GM18520 (cell line): Measurements from ENCODE around the gene PRKX.
"Not testable (repeated sequence)": the region's sequence is repeated elsewhere in the genome, so short reads cannot be mapped to it uniquely, and the experiment has no call there.

ENCODE experiments used
- ATAC-seq: cut with Tn5 transposase; IDR thresholded peaks from one replicate; pipeline ENCODE4 v1.9.1; 2021; ENCODE audit not compliant: unreplicated experiment

Gene PRKX

DNA sequence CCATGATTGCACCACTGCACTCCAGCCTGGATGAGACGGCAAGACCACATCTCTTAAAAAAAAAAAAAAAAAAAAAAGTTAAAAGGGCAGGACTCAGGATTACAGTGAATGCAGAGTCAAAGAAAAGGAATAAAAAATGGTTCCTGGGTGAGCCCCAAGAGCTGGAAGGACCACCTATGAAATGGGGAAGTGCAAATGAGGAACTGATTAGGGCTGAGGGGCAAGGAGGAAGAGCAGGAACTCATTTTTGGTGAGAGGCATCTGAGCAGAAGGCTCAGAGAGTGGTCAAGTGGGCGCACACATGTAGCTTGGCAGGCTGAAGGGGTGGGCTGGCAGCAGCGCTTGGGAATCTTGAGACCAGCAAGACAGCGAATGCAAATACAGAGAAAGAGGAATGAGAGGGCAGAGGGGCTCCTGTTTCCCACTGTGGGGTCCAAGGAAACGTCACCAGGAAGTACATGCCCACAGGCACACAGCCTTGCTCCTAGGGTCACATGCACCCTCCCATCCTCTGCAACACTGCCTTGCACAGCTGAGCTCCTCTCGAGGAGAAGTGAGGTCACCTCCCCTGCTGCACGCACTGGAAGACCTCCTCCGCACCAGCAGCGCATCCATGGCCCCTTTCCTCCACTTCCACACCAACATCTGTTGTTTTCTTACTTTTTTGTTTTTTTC, 49.7 kb downstream of the PRKX start:
- ATAC-seq = not testable (repeated sequence)

DNA sequence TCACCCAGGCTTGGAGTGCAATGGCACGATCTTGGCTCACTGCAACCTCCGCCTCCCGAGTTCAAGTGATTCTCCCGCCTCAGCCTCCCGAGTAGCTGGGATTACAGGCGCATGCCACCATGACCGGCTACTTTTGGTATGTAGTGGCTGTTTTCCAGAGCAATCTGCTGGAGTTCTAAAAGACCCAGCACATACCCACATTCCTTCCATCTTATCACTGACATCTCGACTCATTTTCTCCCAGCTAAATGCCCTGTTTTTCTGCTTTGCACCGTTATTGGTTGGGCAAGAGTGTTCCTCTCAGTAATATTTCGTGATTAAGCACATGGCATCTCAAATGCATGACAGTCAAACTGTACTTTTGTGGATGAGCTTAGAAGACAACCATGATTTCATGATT, 53.7 kb downstream of the PRKX start:
- no peak for ATAC-seq

DNA sequence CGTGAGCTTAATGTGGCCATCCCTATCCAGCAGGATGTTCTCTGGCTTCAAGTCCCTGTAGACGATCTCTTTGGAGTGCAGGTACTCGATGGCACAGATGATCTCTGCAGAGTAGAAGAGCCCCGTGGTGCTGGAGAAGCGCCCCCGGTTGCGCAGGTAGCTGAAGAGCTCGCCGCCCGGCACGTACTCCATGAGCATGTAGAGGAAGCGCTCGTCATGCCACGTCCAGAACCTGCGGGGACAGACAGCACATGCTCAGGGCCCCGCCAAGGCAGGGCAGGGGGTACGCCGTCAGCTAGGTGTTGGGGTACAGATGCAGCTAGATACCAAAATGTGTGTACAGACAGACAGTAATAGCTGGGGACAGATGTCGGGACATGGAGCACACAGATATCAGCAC, 58.3 kb downstream of the PRKX start:
- no peak for ATAC-seq

DNA sequence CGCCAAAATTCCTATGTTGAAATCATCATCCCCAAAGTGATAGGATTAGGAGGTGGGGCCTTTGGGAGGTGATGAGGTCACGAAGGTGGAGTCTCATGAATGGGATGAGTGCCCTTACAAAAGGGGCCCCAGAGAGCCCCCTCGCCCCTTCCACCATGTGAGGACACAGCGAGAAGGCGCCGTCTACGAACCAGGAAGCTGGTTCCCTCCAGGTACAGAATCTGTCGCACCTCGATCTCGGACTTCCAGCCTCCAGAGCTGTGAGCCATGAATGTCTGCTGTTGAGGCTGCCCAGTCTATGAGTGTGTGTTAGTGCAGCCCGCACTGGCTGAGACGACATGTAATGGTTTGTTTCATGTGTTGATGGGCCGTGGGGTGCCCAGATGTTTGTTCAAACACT, 60.3 kb downstream of the PRKX start:
- ATAC-seq = no peak

DNA sequence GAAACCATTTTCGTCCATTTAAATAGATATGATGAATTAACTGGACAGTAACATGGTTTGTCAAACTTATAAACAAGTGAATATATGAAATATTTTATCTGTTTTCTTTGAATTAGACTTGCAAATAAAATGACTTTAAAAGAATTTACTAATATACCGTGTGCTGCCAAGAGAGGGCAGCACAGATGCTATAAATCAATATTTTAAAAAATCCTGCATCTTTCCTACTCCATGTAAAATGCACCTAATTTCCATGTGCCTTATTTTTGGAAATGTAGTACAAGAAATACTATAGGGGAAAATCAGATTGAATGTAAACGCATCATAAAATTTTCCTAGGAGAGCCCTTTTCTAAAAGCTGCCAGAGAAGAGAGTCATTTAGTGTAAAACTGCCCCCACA, 62.2 kb downstream of the PRKX start:
- ATAC-seq = no peak

DNA sequence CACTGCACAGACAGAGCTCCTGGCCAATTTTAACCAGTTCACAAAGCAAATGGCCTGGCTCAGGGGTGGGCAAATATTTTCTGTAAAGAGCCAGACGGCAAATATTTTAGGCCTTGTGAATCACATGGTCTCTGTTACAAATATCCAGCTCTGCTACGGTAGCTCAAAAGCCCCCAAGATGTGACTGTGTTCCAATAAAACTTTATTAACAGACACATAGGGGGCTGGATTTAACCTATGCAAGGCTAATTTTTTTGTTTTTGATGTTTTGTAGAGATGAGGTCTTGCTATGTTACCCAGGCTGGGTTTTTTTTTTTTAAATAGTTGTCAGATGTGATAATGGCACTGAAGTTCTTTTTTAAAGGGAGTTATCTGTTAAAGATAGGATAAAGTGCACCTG, 65.4 kb downstream of the PRKX start:
- no peak for ATAC-seq

DNA sequence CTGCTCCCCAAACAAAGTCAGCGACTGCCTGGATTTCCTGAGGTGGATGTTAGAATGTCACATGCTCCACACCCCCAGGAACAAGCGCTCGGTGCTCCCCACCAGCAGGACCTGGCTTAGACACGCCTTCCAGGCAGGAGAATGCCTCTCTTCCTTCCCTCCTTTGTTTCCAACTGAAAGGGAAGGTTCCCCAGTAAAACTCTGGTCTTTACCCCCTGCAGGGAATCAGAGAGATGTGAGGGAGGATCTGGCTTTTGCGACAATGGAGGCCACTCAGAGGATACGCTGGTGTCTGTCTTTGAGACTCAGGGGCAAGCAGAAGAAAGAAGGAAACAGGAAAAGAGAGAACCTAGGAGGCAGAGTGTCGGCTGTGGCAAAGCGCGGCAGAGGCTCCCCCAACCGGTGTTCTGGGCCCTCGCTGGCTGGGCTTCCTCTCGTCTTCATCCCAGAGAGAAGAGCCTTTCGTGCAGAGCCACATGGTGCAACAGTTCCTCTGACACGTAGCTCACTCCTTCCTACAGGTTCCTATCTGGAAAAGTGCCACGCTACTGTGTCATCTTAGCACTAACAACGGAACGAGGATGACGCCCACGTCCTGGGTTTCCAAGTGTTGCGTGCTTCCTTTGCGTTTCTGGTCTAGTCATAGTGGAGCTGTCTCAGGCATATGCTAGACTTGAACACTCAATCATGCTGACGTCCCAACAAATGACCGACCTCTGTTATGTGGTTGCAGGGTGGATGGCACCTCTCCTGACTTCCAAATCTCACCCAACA, 73.4 kb downstream of the PRKX start:
- ATAC-seq = not testable (repeated sequence)

DNA sequence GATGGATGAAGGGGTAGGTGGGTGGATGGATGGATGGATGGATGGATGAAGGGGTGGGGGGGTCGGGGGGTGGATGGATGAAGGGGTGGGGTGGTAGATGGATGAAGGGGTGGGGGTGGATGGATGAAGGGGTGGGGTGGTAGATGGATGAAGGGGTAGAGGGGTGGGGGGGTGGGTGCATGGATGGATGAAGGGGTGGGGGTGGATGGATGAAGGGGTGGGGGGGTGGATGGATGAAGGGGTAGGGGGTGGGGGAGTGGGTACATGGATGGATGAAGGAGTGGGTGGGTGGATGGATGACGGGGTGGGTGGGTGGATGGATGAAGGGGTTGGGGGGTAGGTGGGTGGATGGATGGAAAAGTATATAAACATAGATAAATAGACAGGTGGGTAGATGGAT, 74.2 kb downstream of the PRKX start:
- ATAC-seq = no peak

DNA sequence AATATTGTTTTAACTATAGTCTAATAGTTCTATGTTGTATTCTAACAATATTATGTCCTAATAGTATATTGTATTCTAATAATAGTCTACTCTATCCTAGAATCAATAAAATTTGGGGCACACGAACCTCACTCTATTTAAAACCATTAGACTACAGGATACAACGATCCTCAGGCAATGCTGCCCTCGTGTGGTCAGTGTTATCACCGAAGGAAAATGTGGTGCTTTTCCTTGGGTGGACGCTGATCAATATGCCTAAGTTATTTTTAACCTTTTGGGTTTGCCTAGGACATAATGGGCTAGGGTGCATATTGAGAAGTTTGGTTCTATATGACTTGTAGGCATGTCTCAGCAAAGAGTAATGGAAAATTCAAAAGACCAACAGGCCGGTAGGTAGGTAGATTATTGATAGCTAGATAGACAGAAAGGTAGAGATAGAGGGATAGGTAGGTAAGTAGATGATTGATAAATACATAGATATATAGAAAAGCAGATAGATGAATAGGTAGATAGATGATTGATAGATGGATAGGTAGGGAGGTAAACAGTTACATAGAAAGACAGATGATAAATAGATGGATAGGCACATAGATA, 75.1 kb downstream of the PRKX start:
- ATAC-seq = no peak

DNA sequence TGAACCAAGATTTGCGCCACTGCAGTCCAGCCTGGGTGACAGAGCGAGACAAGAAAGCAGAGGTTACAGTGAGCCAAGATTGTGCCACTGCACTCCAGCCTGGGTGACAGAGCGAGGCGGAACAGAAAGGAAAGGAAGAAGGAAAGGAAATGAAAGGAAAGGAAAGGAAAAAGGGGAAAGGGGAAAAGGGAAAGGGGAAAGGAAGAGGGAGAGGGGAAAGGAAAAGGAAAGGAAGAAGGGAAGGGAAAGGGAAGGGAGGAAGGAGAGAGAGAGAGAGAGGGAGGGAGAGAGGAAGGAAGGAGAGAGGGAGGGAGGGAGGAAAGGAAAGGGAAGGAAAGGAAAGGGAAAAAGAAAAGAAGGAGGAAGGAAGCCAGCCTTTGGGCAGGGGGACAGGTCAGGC, 76.6 kb downstream of the PRKX start:
- no peak for ATAC-seq

DNA sequence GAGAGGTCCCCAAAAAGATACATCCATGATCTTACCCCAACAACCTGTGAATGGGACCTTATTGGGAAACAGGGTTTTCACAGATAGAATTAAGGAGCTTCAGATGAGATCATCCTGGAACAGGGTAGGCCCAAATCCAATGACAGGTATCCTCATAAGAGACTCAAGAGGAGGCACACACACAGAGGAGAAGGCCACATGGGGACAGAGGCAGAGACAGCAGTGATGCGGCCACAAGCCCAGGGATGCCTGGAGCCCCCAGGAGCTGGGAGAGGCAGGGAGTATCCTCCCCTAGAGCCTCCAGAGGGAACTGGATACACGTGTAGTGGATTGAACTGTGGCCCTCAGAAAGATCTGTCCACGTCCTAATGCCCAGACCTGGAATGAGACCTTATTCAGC, 82.3 kb downstream of the PRKX start:
- no peak for ATAC-seq

DNA sequence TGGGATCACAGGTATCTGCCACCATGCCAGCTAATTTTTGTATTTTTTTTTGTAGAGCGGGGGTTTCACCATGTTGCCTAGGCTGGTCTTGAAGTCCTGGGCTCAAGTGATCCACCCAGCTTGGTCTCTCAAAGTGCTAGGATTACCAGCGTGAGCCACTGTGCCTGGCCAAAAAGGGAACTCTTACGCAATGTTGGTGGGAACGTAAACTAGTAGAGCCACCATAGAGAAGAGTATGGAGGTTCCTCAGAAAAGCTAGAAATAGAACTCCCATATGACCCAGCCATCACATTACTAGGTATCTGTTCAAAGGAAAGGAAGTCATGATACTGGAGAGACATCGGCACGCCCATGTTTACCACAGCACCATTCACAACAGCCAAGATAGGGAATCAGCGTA, 85.9 kb downstream of the PRKX start:
- ATAC-seq = no peak

DNA sequence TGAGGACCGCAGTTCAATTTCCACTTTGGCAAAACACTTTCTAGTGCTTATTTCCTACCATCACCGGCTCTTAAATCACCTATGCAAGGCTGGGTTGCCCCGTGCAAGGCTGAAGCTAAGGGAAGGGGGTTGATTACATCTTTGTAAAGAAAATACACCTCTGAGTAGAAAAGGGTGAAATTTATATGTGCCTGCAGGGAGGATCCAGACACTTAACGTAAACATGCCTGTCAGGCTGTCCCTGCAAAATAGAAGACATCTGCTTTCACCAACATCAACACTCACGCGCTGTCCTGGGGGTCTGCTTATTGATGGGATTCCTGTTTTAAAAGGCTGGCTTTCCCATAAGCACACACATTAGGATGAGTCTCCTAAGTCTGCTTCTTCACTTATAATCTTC, 92.0 kb downstream of the PRKX start:
- no peak for ATAC-seq

DNA sequence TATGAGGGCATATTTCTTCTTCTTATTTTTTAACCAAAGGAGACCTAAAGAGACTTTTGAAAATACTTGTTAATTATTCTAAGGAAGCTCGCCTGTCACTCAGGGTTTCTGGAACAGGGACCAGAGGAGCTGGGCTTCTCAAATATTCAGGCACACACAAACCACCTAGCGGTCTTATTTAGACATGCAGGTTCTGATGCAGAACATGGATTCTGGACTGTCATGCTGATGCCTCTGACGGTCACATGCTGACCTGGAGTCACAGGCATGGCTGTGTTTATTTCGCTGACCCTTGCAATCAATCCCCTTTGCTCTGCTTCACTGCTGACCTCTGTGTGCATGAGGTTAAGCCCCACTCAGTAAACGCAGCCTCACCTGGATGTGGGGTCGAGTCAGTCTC, 101.7 kb downstream of the PRKX start:
- ATAC-seq = not testable (repeated sequence)

DNA sequence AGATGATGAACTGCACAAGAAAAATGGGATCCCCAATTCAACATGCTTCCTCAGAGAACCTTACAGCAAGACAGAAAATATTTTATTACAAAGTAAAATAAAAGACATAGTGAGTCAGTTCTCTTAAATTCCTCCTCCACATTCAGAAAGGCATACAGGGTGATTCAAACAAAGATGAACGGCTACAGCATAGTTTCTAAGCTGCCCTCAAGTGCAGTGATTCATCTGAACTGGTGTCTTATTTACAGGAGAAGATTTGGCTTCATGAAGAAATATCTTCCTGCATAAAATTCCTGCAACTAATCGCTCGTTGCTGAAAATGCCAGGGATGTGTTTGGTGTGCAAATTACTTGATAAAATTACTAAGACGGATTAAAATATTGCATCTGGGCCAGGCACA, 103.6 kb downstream of the PRKX start:
- no peak for ATAC-seq

DNA sequence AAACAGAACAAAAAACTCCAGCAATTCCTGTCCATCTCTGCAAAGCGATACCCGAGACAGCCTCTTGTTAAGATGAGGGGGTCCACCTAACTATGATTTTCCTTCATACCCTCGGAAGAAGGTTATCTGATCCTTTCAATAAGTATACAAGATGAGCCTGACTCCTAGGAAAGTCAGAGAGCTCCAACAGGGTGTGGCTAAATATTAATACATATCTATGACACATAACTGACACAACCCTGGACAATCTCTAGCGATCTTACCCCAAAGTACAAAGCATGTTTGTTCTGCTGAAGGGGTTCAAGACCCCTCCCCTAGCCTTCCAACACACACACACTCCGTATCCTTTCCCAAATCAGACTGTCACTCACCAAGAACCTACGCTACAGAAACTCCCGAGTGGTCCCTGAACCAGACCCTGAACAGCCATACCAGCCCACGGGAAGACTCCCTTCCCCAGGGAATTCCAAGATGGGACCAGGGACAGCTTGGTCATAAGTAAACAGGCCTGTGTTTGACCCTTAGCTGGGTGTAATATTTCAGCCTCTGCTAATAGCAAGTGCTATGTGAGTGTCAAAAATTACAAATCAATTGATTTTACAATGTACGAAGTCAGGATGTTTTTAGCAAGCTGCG, 110.3 kb downstream of the PRKX start:
- ATAC-seq = no peak

DNA sequence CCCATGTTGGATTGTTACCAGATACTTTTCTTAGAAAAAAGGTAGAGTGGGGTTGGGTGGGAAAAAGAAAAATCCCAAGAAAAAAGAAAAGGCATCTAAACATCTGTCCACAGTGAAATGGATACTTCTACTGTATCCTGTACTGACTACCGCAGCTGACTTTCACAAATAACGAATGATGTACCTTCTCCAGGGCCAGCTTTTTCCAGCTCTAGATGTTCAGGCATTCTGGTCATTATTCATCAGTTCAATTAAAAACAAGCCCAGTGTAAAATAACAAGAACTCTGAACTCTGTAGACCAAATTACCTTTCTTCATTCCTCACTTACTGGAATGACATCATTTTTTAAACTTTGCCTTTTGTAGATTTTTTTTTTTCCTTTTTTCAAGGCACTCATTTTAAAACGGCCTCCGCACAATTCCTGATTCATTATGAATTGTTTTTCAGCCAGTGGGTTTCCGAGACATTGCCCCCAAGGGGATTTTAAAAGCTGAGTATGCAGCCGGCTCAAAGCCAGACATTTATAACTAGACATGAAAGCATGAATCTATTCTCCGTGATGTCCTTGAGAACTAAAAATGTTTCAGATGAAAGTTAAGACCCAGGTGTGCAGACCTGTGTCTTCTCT, 113.5 kb downstream of the PRKX start:
- ATAC-seq = no peak

DNA sequence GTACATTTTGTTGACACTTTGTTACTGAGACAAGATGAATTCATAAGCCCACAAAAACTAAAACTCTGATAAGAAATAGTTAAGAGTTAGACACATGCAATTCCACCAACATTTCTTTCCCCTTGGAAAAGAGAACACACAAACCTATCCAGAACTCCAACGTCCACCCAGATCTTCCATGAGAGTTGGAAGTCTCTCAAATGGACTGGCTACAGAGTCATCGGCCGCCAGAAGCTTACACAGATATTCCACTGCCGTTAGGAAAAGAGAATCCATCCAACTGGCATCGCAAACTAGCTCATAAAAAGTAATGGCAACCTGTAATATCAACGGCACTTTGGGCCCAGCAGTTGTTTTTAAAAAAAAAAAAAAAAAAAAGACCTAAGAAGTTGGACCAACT, 114.7 kb downstream of the PRKX start:
- no peak for ATAC-seq

DNA sequence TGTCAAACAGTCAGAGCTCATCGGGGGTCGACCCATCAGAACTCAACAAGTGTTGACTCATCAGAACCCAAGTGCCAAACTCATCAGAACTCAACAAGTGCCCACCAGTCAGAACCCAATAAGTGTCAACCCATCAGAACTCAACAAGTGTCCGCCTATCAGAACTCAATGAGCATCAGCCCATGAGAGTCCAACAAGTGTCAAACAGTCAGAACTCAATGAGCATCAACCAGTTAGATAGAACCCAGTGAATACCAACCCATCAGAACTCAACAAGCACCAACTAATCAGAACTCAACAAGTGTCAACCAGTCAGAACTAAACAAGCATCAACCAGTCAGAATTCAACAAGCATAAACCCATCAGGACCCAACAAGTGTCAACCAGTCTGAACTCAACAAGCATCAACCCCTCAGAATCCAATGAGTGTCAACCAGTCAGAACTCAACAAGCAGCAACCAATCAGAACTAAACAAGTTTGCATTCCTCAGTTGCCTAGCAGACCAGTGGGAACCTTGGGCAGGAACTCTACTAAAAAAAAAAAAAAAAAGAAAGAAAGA, 115.3 kb downstream of the PRKX start:
- ATAC-seq = no peak

DNA sequence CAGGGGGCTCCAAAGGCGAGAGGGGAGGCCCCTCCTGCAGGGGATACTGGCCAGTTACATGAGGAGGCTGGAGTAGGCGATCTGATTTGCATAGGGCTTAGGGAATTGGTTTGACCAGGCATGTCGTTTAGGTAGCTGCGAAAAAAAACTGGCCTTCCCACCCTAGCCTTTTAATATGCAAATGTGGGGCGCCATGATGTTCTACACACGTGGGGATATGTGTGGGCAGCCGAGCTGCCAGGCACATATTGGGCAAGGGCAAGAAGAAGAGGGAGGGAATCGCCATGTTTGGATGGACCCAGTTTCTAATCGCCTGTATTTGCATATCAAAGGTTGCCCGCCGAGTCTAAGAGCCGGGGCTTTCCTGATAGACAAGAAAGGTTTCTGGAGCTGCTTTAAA, 121.3 kb downstream of the PRKX start:
- ATAC-seq = no peak

DNA sequence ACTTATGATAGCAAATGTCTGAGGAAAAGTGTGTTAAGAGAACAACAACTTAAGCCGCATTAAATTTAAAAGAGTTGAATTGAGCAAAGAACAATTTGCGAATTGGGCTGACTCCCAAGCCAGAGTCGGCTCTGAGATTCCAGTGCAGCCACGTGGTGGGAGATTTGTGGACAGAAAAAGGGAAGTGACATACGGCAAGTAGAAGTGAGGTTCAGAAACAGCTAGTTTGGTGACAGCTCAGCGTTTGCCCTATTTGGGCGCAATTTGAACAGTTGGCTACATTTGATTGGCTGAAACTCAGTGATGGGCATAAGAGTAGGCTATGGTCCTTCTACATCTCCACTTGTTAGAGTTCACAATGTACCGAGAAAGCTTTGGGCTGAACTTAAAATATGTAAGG, 124.0 kb downstream of the PRKX start:
- no peak for ATAC-seq
